Type B pancreatic cell (in vitro differentiated cells): ENCODE results near the gene STK11IP. TPM values are rescaled to one million over a fixed set of nuclear protein-coding genes. Genes with fewer than 3 reads are reported as not detected.

Source experiments
- DNase-seq: peaks from one replicate; pipeline ENCODE4 v3.0.0; 2021; ENCODE audit warnings: mixed read lengths; ENCODE audit not compliant: unreplicated experiment; ENCODE audit errors: extremely low spot score
- H3K27ac Mint-ChIP-seq: 2 replicates; pipeline ENCODE4 v1.8.0; 2021; ENCODE audit warnings: mild to moderate bottlenecking, mixed read lengths
- H3K27me3 Mint-ChIP-seq: 2 replicates; pipeline ENCODE4 v1.8.0; 2021; ENCODE audit warnings: mixed read lengths
- H3K36me3 Mint-ChIP-seq: 2 replicates; pipeline ENCODE4 v1.8.0; 2021; ENCODE audit warnings: mixed read lengths
- H3K4me1 Mint-ChIP-seq: one replicate; pipeline ENCODE4 v1.8.0; 2021; ENCODE audit warnings: mixed read lengths; ENCODE audit not compliant: unreplicated experiment
- H3K4me3 Mint-ChIP-seq: 2 replicates; pipeline ENCODE4 v1.8.0; 2021; ENCODE audit warnings: mild to moderate bottlenecking, mixed read lengths
- H3K9me3 Mint-ChIP-seq: 2 replicates; pipeline ENCODE4 v1.8.0; 2021; ENCODE audit warnings: mixed read lengths
- total RNA-seq: library from RNA; stranded (reverse); gene quantifications from 2 replicates; pipeline ENCODE4 v1.2.1, GENCODE V29; 2021; ENCODE audit warnings: low replicate concordance
- TF ChIP-seq, protein P1 (sequence below): fragments of 200-600 bp; sonication (generic); conservative IDR thresholded peaks from 2 replicates; pipeline ENCODE4 v1.5.0; 2021; ENCODE audit warnings: antibody characterized with exemption, mild to moderate bottlenecking

The STK11IP gene
- total RNA-seq, 1 donor from 2014 or later, result 42.5 TPM

DNA sequence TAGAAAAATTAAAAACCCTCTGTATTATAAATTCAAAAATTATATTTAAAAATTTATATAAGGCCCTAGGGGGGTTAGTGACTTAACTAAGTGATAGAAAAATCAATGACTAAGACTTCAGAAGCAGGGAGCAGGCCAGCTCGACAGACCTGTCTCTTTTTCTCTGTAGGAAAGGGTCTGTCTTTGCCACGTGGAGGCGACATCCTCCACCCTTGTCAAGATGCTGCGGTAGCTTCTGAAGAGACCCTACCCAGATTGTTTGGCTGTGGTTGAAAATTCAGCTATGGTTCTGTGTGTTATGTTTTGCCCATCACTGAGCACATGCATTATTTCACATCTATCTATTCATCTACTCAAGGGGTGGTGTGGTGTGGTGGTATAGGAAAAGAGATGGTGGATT lies 21.6 kb downstream of the STK11IP start:
- H3K36me3 Mint-ChIP-seq, result no peaks in the 10 kb centered on the region
- H3K27me3 Mint-ChIP-seq, result peaks cover 9% of the 10 kb centered on the region
- no peak for DNase-seq
- H3K27ac Mint-ChIP-seq, result no peak overlapping the region
- H3K4me3 Mint-ChIP-seq, result no peak overlapping the region
- H3K9me3 Mint-ChIP-seq, result no peaks in the 10 kb centered on the region
- TF ChIP-seq, protein P1, sequence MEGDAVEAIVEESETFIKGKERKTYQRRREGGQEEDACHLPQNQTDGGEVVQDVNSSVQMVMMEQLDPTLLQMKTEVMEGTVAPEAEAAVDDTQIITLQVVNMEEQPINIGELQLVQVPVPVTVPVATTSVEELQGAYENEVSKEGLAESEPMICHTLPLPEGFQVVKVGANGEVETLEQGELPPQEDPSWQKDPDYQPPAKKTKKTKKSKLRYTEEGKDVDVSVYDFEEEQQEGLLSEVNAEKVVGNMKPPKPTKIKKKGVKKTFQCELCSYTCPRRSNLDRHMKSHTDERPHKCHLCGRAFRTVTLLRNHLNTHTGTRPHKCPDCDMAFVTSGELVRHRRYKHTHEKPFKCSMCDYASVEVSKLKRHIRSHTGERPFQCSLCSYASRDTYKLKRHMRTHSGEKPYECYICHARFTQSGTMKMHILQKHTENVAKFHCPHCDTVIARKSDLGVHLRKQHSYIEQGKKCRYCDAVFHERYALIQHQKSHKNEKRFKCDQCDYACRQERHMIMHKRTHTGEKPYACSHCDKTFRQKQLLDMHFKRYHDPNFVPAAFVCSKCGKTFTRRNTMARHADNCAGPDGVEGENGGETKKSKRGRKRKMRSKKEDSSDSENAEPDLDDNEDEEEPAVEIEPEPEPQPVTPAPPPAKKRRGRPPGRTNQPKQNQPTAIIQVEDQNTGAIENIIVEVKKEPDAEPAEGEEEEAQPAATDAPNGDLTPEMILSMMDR, result peak; percentile 46
- H3K4me1 Mint-ChIP-seq, result no peaks in the 10 kb centered on the region

DNA sequence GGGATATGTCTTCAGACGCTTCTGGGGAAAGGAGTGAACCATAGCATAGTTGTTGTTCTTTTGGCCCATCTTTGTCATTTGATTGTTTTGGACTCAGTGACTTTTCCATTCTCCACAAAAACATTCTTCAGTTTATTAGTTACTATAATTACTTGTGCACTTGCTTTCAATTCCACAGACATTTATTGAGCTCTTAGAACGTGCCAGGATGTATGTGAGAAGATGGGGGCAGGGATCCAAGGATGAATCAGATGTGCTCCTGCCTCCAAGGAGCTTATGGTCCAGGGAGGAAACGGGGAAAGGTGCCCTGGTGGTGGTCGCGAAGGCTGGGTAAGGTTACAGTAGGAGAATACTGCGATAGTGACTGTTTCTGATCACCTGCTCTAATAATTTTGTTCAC lies 22.9 kb downstream of the STK11IP start:
- Mint-ChIP-seq H3K4me1 (no peaks in the 10 kb centered on the region), H3K9me3 (no peaks in the 10 kb centered on the region), H3K4me3 (no peak overlapping the region), H3K27me3 (peaks cover 19% of the 10 kb centered on the region), H3K36me3 (no peaks in the 10 kb centered on the region), H3K27ac (no peak overlapping the region)
- TF ChIP-seq, protein P1, result no peak
- no peak for DNase-seq

DNA sequence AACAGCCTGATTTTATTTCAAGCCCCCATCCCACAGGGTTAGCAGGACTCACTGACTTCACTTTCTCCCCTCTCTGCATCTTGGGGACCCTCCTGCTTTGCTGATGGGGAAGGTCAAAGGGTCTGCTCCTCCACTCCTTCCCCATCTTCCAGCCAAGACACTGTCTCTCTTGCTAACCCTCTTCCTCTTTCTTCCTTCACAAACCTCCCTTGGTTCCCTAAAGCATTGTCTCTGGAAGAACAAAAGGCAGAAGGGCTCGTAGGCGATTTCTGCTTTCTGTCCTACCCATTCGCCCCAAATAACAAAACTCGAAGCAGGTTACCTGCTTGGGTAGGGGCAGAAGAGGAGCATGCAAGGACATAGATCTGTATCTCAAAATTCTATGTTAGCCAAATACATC lies 24.3 kb downstream of the STK11IP start:
- Mint-ChIP-seq H3K9me3 (no peaks in the 10 kb centered on the region), H3K36me3 (no peaks in the 10 kb centered on the region), H3K4me1 (peaks cover 5% of the 10 kb centered on the region), H3K27me3 (peaks cover 21% of the 10 kb centered on the region), H3K4me3 (no peak overlapping the region), H3K27ac (no peak overlapping the region)
- TF ChIP-seq, protein P1, result no peak
- DNase-seq, result no peak

- no peak for DNase-seq
- TF ChIP-seq, protein P1, result no peak
- no peak overlapping the region for H3K4me3 Mint-ChIP-seq
- H3K27me3 Mint-ChIP-seq, result peaks cover 22% of the 10 kb centered on the region
- H3K36me3 Mint-ChIP-seq, result no peaks in the 10 kb centered on the region
- H3K4me1 Mint-ChIP-seq, result peaks cover 6% of the 10 kb centered on the region
- no peaks in the 10 kb centered on the region for H3K9me3 Mint-ChIP-seq
- H3K27ac Mint-ChIP-seq, result no peak overlapping the region
Observed at GRCh38 chr2:219622472-219622871, 24.8 kb downstream of the STK11IP start.

- Mint-ChIP-seq H3K9me3 (no peaks in the 10 kb centered on the region), H3K4me1 (peaks cover 6% of the 10 kb centered on the region), H3K4me3 (peak overlapping the region; percentile 57), H3K27me3 (peaks cover 22% of the 10 kb centered on the region), H3K36me3 (no peaks in the 10 kb centered on the region), H3K27ac (no peak overlapping the region)
- DNase-seq, result no peak
- TF ChIP-seq, protein P1, result no peak
Observed at GRCh38 chr2:219624565-219624964, 26.9 kb downstream of the STK11IP start.

DNA sequence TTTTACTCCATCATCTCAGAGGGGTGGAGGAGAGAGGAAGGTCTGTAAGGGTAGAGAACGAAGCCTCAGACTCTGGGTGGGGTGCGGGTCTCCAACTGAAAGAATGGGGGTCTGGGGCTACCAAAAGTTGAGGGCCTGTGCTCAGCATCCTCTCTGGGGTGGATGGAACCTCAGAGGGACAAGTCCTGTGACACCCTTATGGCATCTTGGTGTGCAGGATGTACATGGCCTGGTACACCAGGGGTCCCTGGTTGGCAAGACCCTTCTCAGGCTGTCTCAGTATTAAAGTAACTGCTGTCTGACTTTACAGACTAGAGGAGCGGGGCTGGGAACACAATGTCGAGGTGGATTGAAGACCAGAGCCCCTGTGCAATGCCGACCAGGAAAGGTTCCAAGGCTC lies 27.5 kb downstream of the STK11IP start:
- H3K4me1 Mint-ChIP-seq, result peaks cover 6% of the 10 kb centered on the region
- no peaks in the 10 kb centered on the region for H3K9me3 Mint-ChIP-seq
- H3K27me3 Mint-ChIP-seq, result peaks cover 22% of the 10 kb centered on the region
- H3K27ac Mint-ChIP-seq, result no peak overlapping the region
- no peaks in the 10 kb centered on the region for H3K36me3 Mint-ChIP-seq
- TF ChIP-seq, protein P1, result no peak
- no peak for DNase-seq
- H3K4me3 Mint-ChIP-seq, result peak overlapping the region; percentile 57
